ENCODE results near the gene ANKMY1.
A peak's percentile ranks its signal among the peaks of the same experiment; 100 is the strongest.
"Not testable (repeated sequence)": the region's sequence is repeated elsewhere in the genome, so short reads cannot be mapped to it uniquely, and the experiment has no call there.

ANKMY1 gene

GRCh38 chr2:240567872-240568677, 10.3 kb upstream of the ANKMY1 start, which contains the start of gene RNPEPL1:
Gene RNPEPL1, plus strand, starts transcription at chr2:240568484. Its CDS starts 103 bp downstream, at chr2:240568587.
- no peak for DNase-seq

- DNase-seq = no peak
Observed at GRCh38 chr2:240567137-240567871, 9.5 kb upstream of the ANKMY1 start.

GRCh38 chr2:240566203-240567136, 8.7 kb upstream of the ANKMY1 start:
- DNase-seq = peak; percentile 86

GRCh38 chr2:240565333-240566202, 7.8 kb upstream of the ANKMY1 start:
- peak; percentile 98 for DNase-seq

- DNase-seq = no peak
Observed at GRCh38 chr2:240564561-240565332, 7.0 kb upstream of the ANKMY1 start.

GRCh38 chr2:240563951-240564560, 6.3 kb upstream of the ANKMY1 start:
- DNase-seq = no peak

- not testable (repeated sequence) for DNase-seq
Observed at GRCh38 chr2:240563231-240563630, 5.4 kb upstream of the ANKMY1 start.

- DNase-seq = peak; percentile 82
Observed at GRCh38 chr2:240561325-240561971, 3.7 kb upstream of the ANKMY1 start.

GRCh38 chr2:240560480-240561324, 2.9 kb upstream of the ANKMY1 start:
- DNase-seq = peak; percentile 95

- DNase-seq = peak; percentile 84
Observed at GRCh38 chr2:240560084-240560479, 2.3 kb upstream of the ANKMY1 start, which contains the start of gene DUSP28. Gene DUSP28, plus strand, starts transcription at chr2:240560357. Its CDS starts 328 bp downstream, at chr2:240560685.

- DNase-seq = no peak
Observed at GRCh38 chr2:240559286-240559685, 1.5 kb upstream of the ANKMY1 start.

GRCh38 chr2:240558236-240558761, 511 bp upstream of the ANKMY1 start:
- DNase-seq = no peak

- DNase-seq = no peak
Observed at GRCh38 chr2:240557101-240557751, 562 bp downstream of the ANKMY1 start.

- no peak for DNase-seq
Observed at GRCh38 chr2:240556553-240557100, 1.2 kb downstream of the ANKMY1 start.

- DNase-seq = no peak
Observed at GRCh38 chr2:240555541-240556250, 2.1 kb downstream of the ANKMY1 start.

- no peak for DNase-seq
Observed at GRCh38 chr2:240554767-240555493, 2.9 kb downstream of the ANKMY1 start.
